Kasumi-1 (cell line): Measurements from ENCODE around the gene ZBED2.

Experiments
- DNase-seq, 2 experiments: peaks; one replicate each; lab custom pipeline; 2025; lab: John Stamatoyannopoulos, UW

The ZBED2 gene

GRCh38 chr3:111603679-111604078 lies 8.5 kb upstream of the ZBED2 start:
- DNase-seq: no peak

GRCh38 chr3:111601810-111602209 lies 6.7 kb upstream of the ZBED2 start:
- no peak for DNase-seq

- no peak for DNase-seq
These were observed 3.4 kb upstream of the ZBED2 start for GRCh38 chr3:111598552-111598951.

GRCh38 chr3:111598139-111598538 lies 3.0 kb upstream of the ZBED2 start:
- DNase-seq: no peak

GRCh38 chr3:111596328-111596727 lies 1.2 kb upstream of the ZBED2 start:
- no peak for DNase-seq

GRCh38 chr3:111594781-111595180 lies 365 bp downstream of the ZBED2 start:
- DNase-seq: no peak

- no peak for DNase-seq
These were observed 941 bp downstream of the ZBED2 start for GRCh38 chr3:111594205-111594604.

- DNase-seq: no peak
These were observed 1.5 kb downstream of the ZBED2 start for GRCh38 chr3:111593666-111594065.

GRCh38 chr3:111592936-111593335 lies 2.2 kb downstream of the ZBED2 start:
- no peak for DNase-seq

- DNase-seq: no peak
These were observed 3.0 kb downstream of the ZBED2 start for GRCh38 chr3:111592143-111592542.

- DNase-seq: no peak
These were observed 3.6 kb downstream of the ZBED2 start for GRCh38 chr3:111591555-111591954.

- DNase-seq: no peak
These were observed 5.0 kb downstream of the ZBED2 start for GRCh38 chr3:111590143-111590491.

GRCh38 chr3:111589303-111590142 lies 5.6 kb downstream of the ZBED2 start:
- DNase-seq: no peak

- no peak for DNase-seq
These were observed 6.6 kb downstream of the ZBED2 start for GRCh38 chr3:111588527-111588926.

- no peak for DNase-seq
These were observed 9.9 kb downstream of the ZBED2 start for GRCh38 chr3:111585217-111585616.

GRCh38 chr3:111584744-111585143 lies 10.4 kb downstream of the ZBED2 start:
- no peak for DNase-seq

GRCh38 chr3:111582120-111582474 lies 13.0 kb downstream of the ZBED2 start:
- DNase-seq: no peak

- DNase-seq: no peak
These were observed 13.6 kb downstream of the ZBED2 start for GRCh38 chr3:111581403-111582119.

- no peak for DNase-seq
These were observed 15.7 kb downstream of the ZBED2 start for GRCh38 chr3:111579495-111579894.

- DNase-seq: no peak
These were observed 16.3 kb downstream of the ZBED2 start for GRCh38 chr3:111578867-111579266.

GRCh38 chr3:111577798-111578685 lies 17.1 kb downstream of the ZBED2 start:
- peak; percentile 36 to 67 for DNase-seq

GRCh38 chr3:111577113-111577512 lies 18.0 kb downstream of the ZBED2 start:
- no peak for DNase-seq
